Kasumi-1 (cell line): ENCODE measurements around the gene ASB13.
A peak's percentile ranks its signal among the peaks of the same experiment; 100 is the strongest.
"Not testable (repeated sequence)": the region's sequence is repeated elsewhere in the genome, so short reads cannot be mapped to it uniquely, and the experiment has no call there.

Experiments
- DNase-seq, 2 experiments: peaks; one replicate each; lab custom pipeline; 2025; lab: John Stamatoyannopoulos, UW

The ASB13 gene

GRCh38 chr10:5604961-5605360 lies 61.4 kb downstream of the ASB13 start:
- no peak for DNase-seq

GRCh38 chr10:5604236-5604925 lies 62.0 kb downstream of the ASB13 start:
- DNase-seq: no peak

GRCh38 chr10:5603848-5604170 lies 62.6 kb downstream of the ASB13 start:
- DNase-seq: no peak

DNA sequence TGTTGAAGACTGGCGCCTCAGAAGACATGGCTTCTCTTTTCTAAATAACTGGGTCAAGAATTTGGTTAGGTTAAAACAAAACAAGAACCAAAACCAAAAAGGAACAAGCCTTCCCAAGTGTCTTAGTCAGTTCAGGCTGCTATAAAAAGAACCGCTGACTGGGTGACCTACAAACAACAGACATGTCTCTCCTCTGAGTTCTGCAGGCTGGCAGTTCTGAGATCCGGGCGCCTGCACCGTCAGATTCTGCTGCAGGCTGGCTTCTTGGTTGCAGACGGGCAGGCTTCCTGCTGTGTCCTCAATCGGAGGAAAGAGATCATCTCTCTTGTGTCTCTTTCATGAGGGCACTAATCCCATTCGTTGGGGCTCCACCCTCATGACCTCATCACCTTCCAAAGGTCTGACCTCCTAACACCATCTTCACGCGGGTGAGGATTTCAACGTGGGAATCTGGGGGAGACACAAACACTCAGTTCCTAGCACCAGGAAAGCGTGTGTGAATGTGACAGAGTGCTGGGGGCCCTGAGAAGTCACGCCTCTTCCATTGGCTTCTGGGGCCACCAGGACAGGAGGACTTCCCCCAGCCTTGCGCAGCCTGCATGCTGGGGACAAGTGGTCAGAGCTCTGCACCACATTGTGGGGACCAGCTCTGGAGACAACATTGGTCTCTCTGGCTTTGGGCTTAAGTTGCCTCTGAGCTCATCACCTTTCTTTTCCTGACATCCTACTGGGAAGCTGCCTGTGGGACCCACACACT lies 63.1 kb downstream of the ASB13 start:
- DNase-seq: no peak

DNA sequence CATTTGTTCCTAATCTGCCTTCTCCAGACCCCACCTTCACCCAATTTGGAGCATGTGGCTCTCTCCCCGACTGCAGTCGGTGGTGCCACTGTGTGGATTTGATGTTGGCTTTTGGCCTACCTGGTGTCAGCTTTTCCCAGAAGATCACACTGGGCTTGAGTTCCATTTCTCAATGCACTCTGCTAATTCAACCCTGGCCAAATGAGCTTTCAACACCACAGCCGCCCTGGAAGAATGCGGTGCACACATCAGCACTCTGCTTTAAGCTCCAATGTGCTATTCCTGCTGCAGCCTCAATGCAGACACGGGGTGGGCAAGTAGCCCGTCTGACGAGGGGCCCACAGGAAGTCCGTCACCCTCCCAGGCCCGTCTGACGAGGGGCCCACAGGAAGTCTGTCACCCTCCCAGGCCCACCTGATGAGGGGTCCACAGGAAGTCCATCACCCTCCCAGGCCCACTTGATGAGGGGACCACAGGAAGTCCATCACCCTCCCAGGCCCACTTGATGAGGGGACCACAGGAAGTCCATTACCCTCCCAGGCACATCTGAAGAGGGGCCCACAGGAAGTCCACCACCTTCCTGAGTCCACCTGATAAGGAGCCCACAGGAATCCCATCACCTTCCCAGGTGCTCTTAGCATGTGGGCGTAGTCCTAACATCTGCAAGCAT lies 64.4 kb downstream of the ASB13 start:
- no peak for DNase-seq

DNA sequence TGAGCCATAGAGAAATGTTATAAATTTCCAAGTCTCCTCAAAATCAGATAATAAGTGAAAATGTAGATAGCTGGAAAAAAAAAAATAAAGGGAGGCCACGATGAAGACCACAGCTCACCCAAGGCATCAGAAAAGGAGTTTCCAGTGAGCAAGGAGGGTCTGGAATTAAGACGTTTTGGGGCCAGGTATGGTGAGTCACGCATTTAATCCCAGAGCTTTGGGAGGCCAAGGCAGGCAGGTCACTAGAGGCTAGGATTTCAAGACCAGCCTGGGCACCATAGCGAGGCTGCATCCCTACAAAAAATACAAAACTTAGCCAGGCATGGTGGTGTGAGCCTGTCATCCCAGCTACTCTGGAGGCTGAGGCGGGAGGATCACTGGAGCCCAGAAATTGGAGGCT lies 65.5 kb downstream of the ASB13 start:
- no peak for DNase-seq

- DNase-seq: no peak
Observed at GRCh38 chr10:5599613-5600520, 66.5 kb downstream of the ASB13 start.

DNA sequence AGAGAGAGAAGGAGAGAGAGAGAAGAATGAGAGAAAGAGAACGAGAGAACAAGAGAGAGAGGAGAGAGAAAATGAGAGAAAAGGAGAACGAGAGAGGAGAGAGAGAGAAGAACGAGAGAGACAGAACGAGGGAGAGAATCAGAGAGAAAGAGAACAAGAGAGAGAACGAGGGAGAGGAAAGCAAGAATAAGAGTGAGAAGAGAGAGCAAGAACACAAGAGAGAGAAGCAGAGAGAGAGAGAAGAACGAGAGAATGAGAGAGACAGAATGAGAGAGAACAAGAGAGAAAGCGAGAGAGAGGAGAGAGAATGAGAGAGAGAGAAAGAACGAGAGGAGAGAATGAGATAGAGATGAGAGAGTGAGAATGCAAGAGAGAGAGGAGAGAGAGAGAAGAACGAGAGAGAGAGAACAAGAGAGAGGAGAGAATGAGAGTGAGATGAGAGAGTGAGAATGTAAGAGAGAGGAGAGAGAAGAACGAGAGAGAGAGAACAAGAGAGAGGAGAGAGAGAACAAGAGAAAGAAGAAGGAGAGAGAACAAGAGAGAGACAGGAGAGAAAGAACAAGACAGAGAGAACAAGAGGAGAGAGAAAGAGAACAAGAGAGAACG lies 68.2 kb downstream of the ASB13 start:
- no peak for DNase-seq

- DNase-seq: no peak
Observed at GRCh38 chr10:5596611-5597341, 69.6 kb downstream of the ASB13 start.

- DNase-seq: peak in 1 of 2 experiments; percentile 26
Observed at GRCh38 chr10:5595994-5596471, 70.4 kb downstream of the ASB13 start.

- DNase-seq: no peak
Observed at GRCh38 chr10:5595591-5595990, 70.8 kb downstream of the ASB13 start.

- DNase-seq: no peak
Observed at GRCh38 chr10:5595095-5595494, 71.3 kb downstream of the ASB13 start.

GRCh38 chr10:5594271-5595049 lies 71.9 kb downstream of the ASB13 start:
- DNase-seq: no peak

DNA sequence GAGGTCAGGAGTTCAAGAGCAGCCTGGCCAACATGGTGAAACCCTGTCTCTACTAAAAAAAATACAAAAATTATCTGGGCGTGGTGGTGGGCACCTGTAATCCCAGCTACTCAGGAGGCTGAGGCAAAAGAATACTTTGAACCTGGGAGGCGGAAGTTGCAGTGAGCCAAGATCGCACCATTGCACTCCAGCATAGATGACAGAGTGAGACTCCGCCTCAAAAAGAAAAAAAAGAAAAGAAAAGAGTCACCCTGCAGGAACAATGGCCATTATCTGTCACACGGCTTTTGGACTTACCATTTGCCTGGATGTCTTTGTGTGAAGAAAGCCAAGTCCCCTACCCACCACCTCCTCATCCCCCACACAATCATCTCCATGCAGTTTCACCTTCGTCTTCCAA lies 73.0 kb downstream of the ASB13 start:
- not testable (repeated sequence) for DNase-seq

- DNase-seq: no peak
Observed at GRCh38 chr10:5592070-5592469, 74.3 kb downstream of the ASB13 start.

- no peak for DNase-seq
Observed at GRCh38 chr10:5591336-5591824, 75.0 kb downstream of the ASB13 start.

- DNase-seq: no peak
Observed at GRCh38 chr10:5590816-5591215, 75.6 kb downstream of the ASB13 start.

DNA sequence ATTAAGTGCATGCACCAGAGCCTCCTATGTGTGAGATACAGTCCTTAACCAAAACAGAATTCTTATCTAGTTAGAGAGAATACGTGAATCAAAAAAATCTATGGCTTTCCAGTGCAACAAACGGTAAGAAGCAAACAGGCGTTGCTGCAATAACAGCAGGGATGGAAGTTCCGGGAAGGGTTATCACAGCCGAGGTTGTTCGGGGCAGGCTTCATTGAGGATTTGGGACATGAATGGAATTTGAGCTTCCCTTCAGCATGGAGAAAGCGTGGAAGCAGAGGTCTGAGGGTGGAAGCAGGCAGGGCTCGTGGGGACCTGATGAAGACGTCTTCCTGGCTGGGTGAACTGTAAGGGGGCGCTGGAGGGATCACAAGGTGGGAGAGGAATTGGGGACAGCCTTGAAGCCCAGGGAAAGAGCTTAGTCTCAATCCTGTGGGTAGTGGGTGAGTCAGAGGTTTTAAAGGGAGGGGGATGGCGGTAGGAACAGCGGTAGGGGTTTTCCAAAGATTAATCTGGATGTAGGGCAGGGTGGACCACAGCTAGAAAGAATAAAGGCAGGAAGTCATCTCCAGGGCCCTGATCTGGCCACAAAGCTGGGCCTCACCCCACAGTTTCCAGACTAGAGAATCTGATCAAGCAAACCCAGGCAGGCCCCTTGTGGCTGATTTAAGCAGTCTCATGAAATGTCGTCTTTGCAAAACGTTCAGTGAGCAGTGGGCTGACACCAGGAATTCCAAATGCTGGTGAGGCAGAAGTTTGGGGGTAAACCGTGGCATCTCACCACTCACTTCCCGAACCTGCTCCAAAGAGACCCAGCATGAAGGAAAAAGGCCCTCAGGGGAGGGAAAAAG lies 76.5 kb downstream of the ASB13 start:
- no peak for DNase-seq
